Stromal cell of bone marrow (primary cell): Measurements from ENCODE around the gene RAPGEF1.
A peak's percentile ranks its signal among the peaks of the same experiment; 100 is the strongest.
"Not testable (repeated sequence)": the region's sequence is repeated elsewhere in the genome, so short reads cannot be mapped to it uniquely, and the experiment has no call there.

Experiments
- DNase-seq: peaks from one replicate; pipeline ENCODE4 v3.0.0-alpha.2; 2012; ENCODE audit warnings: low read depth

Gene RAPGEF1

DNA sequence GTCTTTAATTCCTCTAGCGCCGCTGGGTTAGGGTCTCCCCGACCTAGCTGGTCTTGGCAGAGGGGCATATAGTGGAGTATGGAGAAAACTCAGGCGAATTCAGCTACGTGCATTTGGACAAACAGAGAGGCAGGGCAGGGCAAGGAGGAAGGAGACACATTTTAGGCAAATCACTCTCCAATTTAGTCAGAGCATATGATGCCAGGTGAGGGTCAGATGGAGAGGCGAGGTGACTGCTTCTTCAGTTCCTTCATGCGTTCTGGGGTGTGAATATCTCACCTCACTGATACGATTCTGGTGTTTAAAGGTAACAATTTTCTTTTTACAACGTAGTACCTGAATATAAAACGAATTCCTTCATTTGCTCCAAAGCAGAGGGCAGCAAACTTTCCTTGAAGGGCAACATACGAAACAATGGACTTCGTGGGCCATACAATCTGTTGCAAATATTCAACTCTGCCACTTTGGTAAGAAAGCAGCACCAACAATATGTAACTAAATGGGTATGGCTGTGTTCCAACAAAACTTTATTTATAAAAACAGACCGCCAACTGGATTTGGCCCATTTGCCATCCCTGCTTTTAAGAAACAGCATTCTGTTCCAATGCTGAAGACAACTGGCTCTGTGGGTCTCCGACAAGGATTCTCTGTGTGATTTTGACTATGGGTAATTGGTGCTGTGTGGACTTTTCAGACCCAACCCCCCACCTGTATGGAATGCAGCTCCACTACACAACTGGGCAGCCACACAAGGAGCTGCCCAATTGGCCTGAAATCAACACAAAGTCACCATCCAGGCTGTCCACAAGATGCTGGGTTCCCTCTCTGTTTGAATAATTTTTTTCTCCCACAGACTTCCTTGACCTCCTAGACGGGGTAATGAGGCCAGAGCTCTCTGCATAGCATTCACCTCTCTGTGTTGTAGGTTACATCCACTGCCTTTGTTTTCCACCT lies 53.8 kb downstream of the RAPGEF1 start:
- DNase-seq = no peak

DNA sequence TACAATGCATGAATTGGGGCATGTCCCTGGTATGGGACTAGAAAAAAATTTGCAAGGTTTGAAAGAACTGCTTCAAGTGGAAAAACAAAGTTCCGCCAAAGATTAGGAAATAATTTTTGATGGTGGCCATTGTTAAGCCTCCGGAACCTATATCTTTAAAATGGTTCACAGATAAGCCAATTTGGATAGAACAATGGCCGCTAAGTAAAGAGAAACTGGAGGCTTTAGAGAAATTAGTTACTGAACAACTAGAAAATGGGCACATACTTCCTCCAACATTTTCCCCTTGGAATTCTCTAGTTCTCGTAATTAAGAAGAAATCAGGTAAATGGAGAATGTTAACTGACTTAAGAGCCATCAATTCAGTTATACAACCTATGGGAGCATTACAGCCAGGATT lies 56.8 kb downstream of the RAPGEF1 start:
- DNase-seq = not testable (repeated sequence)

DNA sequence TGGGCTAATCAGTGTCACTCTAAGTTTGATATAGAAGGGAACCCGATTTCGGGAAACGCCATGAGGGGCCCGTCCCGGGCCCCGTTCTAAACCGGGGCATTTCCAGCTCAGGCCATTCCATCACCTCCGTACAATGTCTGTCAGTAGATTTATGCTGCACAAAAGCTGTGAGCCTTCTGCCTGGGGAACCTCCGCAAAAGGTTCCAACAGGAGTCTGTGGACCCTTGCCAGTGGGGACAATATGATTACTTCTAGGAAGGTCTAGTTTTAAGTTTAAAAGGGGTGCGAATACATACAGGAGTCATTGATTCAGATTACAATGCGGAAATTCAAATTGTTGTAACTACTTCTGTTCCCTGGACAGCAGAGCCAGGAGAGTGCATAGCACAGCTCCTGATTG lies 57.6 kb downstream of the RAPGEF1 start:
- no peak for DNase-seq

DNA sequence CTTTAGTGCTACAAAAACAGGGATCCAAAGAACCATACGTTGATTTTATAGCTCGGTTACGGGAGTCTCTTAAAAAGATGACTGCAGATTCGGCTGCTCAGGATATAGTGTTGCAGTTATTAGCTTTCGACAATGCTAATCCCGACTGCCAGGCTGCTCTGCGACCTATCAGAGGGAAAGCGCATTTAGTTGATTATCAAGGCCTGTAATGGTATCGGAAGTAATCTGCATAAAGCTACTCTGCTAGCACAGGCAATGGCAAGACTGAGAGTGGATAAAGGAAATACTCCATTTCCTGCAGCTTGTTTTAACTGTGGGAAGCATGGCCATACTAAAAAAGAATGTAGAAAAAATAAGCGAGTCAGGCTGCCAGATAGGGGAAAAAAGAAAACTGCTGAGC lies 58.0 kb downstream of the RAPGEF1 start:
- DNase-seq = not testable (repeated sequence)

DNA sequence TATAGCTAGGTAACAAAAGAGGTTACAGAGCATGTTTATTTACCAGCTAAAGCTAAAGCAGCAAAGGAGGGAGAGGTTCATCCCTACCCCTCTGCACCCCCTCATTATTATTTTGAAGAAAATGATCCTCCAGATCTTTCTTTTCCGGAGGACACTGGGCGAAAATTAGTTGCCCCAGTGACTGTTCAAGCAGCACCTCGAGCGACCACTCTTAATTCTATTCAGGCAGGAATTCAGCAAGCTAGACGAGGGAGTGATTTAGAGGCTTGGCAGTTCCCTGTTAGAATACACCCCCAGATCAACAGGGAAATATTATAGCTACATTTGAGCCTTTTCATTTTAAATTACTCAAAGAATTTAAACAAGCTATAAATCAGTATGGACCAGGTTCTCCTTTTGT lies 58.8 kb downstream of the RAPGEF1 start:
- not testable (repeated sequence) for DNase-seq

DNA sequence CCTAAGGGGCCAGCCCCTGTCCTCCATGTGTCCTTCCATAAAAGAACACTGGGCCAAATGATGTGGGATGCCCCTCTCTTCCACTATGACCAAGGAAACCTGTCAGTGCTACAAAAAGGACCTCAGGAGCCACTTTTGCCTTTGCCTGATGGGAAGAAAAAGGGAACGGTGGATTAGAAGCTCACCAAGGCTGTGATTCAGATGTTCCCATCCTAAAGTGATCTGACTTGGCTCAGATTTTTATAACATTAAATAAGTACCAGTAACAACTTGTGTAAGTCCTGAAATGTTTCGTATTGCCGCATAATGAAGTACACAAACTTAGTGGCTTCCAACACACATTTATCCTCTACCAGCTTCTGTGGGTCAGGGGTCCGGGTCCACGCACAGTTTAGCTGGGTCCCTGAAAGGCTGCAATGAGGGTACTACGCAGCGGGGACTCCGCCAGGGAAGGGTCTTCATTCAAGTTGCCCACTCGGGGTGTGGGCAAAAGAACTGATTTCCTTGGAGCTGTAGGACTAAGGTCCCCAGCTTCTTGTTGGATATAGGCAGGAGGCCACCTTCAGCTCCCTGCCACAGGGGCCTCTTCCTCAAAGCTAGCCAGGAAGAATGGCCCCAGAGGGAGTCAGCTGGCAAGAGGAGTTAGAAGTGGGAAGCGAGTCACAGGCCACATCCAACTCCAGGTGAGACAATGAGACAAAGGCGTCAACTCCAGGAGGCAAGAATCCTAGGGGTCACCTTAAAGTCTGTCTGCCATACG lies 60.4 kb downstream of the RAPGEF1 start:
- DNase-seq = no peak

DNA sequence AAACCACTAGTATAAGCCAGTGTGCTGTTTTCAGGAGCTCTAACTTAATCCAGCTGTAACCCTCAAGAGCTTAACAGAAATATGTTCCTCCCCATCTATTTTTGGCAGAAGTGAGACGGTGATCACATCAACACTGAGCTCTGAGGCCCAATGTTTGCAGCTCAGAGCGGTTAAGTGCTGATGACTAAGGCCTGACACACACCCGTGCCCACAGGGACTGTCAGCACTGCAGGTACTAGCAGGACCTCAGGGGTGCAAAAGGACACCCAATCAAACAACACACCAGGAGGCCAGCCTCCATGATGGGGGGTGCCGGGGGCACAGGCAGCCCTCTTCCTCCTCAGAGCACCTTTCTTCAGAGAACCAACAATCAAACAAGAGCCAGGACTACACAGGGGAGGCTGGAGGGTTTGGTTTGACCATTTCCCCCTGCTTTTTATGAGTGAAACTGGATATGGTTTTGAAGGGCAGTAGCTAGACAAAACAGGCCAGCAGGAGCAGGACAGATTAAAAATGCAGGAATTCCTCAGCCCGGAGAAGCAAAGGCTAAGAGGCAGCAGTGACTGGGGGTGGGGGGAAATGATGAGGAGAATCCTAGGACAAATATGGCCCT lies 61.3 kb downstream of the RAPGEF1 start:
- DNase-seq = peak; percentile 98

DNA sequence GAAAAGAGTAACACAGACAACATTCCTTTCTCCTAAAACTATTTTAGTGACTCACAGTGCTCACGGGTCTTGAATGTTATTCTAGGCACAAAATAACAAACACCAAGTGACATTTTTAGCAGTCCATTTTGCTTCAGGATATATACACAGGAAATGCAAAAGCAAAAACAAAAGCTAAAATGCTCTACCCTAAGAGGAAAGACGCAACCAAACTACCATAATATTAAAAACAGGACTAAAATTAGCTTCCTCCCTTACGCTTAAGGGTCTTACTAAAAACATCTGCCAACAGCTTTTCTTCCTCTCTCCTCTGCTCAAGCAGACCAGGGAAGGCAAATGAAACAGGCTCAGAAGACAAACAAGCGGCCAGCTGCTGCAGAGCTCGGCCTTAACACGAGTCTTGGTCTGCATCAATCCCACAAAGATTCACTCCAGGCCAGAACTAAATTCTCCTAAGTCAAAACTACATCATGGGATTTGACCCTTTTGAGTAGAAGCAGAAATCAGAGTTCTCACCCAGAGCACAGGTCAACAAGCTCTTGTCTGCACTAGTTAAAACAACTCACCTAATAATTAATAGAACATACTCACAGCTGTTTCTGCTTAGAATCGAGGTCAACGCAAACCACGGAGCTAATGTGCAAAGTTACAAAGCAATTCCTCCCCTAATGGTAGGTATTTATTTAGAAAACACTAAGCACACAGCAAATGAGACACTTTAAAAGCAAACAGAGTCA lies 62.3 kb downstream of the RAPGEF1 start:
- no peak for DNase-seq

DNA sequence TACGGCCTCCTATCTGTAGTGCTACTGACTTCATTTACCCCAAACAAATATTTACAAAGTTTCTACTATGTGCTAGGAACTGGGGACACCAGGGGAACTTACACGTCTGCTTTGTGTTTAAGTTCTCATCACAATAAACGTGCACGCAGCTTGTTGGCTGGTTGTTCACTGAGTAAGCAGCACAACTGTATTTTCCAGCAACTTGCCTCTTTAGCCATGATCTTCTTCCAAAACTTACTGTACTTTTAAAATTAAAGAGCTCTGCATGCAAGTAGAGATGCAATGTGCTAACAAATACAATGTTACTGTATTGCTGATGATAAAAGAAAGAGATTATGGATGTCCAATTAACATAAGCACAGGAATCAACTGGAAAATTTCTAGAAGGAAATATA lies 62.8 kb downstream of the RAPGEF1 start:
- DNase-seq = no peak

DNA sequence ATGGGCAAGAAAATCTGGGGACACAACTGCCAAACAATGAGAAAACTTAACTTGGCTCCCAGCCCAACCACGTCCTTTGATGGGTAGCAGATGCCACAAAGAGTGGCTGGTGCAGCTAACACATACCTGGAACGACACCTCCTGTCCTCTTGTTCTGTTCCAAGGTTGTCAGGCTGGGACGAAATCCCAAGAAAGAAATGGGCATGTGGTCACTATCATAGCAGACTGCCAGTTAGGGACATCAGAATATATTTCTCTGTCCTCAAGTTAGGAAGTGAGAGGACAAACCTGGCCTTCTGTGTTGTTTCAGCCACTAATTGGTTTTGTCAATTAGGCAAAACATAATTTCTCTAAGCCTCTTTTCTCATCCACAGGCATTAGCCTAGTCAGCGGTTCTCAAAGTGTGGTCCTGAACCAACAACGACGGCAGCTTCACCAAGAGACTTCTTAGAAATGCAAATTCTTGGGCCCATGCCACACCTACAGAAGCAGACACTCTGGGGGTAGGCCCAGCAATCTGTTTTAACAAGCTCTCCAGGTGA lies 63.4 kb downstream of the RAPGEF1 start:
- no peak for DNase-seq

DNA sequence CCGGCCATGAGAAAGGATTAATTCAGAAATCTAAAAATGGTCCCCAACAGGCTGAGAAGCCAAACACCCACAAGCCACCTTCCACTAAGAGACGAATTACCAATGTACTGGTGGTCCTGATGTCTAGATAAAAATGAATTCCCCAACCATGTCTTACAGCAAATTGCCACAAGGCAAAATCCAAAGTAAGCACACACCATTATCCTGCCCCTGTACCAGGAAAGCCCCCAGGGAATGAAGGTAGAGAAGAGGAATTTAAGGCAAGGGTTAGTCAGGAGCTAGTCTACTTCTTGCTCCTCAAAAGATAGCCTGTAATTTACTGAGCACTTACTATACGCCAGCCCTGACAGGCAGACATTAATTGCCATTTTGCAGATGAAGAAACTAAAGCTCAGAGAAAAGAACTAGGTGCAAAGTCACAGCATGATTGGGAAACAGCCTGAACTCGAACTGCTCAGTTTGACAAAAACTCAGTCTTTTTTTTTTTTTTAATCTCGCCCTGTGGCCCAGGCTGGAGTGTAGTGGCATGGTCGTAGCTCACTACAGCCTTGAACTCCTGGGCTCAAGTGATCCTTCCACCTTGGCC lies 64.3 kb downstream of the RAPGEF1 start:
- no peak for DNase-seq

DNA sequence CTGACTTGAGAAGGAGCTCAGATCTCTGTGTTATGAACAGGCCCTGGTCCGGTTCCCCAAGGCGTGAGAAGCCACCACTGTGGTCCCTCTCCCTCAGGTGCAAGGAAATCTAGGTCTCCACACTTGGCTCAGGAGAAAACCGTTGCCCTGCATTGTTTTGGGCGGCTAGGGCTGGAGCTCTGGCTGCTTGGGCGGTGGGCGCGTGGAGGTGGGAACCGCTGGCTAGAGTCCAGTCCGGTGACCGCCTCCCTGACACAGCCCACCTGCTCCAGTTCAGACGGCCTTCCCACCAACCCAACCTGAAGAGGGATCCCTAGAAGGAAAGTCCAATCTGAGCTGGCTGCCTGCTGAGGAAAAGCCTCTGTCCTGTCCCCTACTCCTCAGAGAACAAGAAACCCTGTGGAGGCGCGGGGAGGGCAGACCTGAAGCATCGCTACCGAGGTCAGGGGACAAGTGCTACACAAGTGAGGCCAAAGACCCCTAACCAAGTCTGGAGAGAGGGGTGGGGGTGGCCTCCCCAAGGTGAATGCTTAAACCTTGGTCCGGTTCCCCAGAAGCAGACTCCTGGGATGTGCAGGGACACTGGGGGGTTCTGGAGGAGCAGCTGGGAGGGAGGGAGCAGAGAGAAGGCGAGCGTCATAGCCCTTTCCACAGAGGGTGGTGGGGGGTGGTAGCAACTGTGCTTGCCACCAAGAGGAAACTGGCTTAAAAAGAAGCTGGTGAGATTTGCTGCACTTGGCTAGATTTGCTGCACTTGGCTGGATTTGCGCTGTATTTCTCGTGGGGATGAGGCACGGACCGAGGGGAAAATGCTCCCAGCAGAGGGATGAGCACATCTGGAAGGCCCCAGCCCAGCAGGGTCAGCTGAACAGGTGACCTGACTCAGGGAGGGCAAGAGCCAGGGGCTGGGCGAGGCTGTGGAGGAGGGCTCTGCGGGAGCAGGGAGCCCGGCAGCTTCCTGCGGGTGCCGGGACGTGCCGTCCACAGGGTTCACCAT lies 65.2 kb downstream of the RAPGEF1 start:
- no peak for DNase-seq

DNA sequence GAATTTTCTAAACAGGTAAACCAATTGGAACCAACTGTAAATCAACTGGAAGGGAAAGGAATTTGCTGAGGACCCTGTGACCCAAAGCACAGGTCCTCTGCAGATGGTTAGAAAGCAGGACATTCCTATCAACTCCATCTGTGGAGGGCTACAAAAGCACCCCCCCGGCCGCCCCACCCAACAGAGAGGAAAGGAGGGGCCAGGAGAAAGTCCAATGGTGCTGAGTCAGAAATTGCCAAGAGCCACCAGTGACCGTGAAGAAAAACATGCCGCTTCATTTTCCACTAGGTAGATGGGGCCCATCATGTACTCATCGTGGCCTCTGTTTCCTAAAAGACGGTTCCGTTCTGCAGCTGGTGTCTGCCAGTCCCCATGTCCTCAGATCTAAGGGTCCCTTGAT lies 66.3 kb downstream of the RAPGEF1 start:
- no peak for DNase-seq

DNA sequence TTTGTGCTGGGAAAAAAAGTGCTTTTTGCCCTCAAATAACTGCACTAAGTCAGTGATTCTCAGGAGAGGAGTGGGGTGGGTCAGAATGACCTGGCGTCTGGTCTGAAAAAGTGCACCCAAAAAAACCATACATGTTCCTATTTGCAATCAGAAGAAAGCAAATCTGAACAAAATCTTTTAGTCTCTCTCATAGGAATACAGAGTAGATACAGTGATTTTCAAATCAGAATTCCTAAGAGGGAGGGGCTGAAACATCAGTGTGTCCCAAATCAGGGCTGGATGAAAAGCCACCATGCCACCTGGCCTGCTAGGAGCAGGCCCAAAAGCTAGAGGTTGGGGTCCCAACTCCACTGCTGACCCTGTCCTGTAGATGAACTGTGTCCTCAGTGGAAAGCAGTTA lies 66.8 kb downstream of the RAPGEF1 start:
- no peak for DNase-seq

DNA sequence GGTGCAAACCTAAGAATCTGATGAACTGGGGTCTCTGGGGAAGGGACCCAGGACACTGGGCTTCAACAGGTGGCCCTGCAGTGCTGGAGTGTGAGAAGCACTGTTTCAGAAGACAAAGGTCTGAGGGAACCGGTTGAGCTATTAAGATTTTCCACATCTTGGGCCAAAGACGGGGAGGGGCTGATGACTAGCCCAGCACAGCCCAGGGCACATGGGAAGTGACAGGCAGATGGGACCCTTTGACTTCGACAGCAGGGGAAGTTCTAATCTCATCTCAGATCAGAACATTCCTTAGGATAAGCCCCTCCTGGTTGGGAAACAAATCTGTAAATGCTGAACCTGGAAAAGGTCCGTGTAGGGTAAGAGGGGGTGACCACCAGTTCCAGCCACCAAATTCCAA lies 67.4 kb downstream of the RAPGEF1 start:
- no peak for DNase-seq

DNA sequence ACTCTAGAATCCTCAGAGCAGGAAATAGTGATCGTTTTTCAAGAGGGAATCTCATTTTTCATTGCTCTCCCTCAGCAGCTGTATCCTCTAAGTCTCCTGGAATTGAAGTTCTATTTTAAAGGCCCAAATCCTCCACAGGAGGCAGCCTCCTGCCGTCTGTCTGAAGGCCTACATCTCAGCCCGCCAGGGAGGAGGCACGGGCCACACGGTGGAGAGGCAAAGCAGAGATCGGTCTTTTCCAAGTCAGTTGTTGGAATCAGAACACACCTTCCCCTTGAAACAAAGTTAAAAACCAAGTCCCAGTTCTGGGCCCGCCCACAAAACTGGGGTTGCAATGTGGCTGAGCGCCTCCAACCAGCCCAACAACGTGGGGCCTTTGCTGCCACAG lies 68.7 kb downstream of the RAPGEF1 start:
- DNase-seq = no peak

DNA sequence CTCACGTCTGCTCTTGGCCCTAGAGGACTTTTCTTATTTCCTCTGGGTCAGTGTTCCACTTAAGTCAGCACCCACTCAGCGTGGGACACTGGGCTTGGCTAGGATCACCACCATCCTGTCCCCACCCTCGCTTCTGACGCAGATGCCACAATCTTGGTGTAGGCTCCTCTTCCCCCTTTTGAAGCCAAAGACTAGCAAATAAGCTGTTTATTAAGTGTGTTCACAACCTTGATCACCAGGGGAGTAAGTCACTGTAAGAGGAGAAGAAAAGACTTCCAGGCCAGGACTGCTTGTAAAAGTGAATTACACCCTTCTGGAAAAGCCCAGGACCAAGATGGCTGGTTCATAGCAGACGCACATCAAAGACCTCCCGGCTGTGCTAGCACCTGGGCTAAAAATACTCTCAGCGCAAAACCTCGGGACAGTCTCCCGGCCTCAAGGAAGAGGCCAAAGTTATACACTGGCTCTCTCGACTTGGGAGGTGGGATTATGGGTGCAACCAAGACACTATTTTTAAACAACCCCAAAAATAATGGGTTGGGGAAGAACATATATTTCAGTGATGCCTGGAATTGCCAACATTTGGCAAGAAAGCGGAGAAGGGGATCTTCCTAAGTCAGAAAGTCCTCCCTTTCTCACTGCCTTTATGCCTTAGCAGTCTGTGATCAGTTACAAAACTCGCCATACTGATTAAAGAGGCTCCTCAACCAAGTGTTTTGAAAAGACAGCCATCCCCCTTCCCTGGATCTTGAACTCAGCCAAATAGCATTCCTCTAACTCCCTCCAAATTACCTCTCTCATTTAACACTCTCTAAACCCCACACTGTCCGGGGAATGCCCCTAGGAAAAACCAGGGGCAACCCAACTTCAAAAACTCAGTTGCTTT lies 69.4 kb downstream of the RAPGEF1 start:
- DNase-seq = no peak

DNA sequence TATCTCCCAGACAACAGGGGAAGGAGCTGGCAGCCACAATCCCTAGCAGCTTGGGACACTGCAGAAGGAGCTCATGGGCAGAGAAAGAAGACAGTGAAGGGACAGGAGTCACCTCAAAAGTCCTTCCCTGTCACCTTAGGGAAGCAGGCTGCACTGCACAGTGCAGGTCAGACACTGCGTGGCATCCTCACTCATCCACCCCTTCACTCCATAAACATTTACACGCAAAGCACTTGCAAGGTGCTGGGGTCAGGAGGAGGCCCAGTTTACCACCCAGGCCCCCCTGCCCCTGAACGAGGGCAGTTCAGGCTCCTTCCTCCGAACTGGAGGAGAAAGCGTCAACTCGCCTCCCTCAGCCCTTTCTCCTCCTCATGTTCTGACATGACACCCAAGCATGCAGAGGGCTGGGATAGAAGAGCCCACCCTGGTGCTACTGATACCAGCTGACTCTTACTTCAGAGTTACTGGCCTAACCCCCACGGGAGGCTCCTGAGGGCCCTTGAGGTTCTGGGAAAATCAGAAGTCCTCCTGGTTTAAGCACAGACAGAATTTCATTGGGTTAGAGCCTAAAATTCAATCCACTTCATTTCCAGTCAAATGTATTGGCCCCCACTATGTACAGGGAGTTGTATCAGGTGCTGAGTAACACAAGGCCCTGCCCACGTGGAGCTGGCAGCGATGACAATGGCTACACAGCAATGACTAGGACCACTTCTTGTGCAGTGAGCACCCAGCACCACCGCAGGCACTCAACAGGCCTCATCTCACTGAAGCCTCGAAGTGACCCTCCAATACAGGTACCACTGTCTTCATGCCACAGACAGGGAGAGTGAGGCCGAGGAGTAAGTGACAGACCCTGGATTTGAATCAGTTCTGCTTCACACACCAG lies 70.4 kb downstream of the RAPGEF1 start:
- no peak for DNase-seq
